HG02852 (cell line): ENCODE data around the gene KCNMB3.
A peak's percentile ranks its signal among the peaks of the same experiment; 100 is the strongest.

ENCODE experiments used
- ATAC-seq: cut with Tn5 transposase; IDR thresholded peaks from one replicate; pipeline ENCODE4 v1.9.1; 2021; ENCODE audit warnings: mild to moderate bottlenecking, moderate library complexity; ENCODE audit not compliant: unreplicated experiment

KCNMB3 gene

DNA sequence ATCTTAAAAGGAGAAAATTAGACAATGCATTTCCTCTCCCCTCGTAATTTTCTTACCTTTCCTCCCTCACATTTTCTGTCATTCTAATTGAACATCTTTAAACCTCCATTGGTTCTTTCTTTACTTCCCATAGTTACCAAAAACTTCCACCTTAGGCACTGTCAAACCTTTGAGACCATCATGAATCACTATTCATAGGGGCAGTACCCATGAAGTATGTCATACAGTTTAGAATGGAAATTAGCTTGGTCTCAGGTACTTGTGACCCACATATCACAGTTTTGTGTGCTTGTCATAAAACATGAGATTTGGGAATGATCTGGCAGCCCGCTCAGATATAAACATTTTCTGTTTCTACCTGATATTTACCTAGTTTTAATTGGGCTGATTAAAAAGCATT lies 50.1 kb downstream of the KCNMB3 start:
- no peak for ATAC-seq

DNA sequence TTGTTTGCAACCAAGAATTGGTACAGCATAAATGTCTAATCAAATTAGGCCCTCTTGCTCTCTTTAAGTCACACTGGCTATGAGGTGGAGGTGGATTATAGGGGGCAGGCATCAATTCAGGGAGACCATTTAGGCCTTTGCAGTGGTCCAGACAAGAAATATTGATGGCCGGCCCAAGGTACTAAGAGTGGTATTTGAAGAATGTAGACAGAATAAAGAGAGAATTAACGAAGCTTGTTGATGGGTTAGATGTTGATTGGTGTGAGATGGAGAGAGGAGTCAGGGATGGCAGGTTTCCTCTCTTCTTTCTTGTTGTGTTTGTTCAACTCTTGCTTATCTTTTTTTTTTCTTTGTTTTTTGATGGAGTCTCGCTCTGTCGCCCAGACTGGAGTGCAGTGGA lies 54.2 kb downstream of the KCNMB3 start:
- ATAC-seq = no peak

DNA sequence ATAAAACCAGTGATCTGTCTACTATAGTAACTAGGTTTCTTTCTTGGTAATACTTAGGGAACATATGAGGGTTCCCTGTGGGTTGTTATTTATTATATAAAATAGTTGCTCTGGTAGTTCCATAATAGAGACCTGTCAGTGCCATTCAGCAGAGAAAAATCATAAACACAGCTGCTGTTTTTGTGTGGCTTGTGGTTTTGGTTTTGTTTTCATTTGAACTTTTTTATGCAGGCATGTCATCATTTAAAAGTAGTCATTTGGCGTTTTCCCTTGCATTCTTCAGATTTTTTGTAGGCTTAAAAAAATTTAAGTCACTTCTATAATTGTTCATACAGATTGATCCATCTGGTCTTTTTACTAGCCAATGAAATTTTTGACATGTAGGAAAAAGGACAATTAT lies 54.8 kb downstream of the KCNMB3 start:
- ATAC-seq = peak; percentile 95

DNA sequence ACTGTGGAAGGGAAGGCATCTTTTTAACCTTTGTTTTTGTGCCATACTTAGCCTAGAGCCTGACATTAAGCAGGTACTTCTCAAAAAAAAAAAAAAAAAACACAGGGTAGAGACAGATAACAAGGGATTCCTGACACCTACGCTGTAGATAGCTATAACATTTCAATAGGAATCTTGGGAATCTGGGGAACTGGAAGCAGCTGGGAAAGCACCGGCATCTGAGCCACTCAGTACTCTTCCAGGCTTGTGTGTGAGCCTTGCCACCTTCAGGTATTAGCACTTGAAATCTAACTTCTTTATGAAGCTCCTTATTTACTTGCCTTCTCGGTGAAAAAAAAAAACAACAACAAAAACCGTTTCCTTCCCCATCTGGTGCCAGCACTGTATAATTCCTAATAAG lies 56.0 kb downstream of the KCNMB3 start:
- ATAC-seq = no peak
